Caki2 (cell line): Measurements from ENCODE around the gene ACTR5. TPM values are rescaled to one million over a fixed set of nuclear protein-coding genes. Genes with fewer than 3 reads are reported as not detected.

Experiments
- DNase-seq: peaks from one replicate; pipeline ENCODE4 v3.0.0-alpha.2; 2015; ENCODE audit warnings: low read depth
- in situ Hi-C: cut with HindIII; loops from 2 replicates; pipeline ENCODE4 v1.10.0; 2016; ENCODE audit warnings: low sequenced_read_pairs, low pct_unique_long_range_greater_than_20kb, mixed read lengths
- total RNA-seq: library from RNA; depleted of rRNA; stranded (reverse); fragments of >200 nt; shearing (Covaris generic); gene quantifications from 2 replicates; pipeline ENCODE4 v1.2.3, GENCODE V29; 2014; ENCODE audit warnings: low replicate concordance

The ACTR5 gene
- total RNA-seq, 1 experiment from 2014 or later, result 7.9 TPM

DNA sequence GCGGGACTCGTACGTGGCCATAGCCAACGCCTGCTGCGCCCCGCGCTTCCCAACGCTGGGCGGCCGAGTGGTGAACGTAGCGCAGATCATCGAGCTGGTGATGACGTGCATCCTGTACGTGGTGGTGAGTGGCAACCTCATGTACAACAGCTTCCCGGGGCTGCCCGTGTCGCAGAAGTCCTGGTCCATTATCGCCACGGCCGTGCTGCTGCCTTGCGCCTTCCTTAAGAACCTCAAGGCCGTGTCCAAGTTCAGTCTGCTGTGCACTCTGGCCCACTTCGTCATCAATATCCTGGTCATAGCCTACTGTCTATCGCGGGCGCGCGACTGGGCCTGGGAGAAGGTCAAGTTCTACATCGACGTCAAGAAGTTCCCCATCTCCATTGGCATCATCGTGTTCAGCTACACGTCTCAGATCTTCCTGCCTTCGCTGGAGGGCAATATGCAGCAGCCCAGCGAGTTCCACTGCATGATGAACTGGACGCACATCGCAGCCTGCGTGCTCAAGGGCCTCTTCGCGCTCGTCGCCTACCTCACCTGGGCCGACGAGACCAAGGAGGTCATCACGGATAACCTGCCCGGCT, 20.6 kb upstream of the ACTR5 start:
- in situ Hi-C loops, result no loop called here
- no peak for DNase-seq

DNA sequence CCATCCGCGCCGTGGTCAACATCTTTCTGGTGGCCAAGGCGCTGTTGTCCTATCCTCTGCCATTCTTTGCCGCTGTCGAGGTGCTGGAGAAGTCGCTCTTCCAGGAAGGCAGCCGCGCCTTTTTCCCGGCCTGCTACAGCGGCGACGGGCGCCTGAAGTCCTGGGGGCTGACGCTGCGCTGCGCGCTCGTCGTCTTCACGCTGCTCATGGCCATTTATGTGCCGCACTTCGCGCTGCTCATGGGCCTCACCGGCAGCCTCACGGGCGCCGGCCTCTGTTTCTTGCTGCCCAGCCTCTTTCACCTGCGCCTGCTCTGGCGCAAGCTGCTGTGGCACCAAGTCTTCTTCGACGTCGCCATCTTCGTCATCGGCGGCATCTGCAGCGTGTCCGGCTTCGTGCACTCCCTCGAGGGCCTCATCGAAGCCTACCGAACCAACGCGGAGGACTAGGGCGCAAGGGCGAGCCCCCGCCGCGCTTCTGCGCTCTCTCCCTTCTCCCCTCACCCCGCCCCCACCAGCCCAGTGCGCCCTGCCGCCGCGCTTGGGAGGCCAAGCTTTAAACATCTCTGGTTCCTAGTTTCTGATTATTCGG, 20.0 kb upstream of the ACTR5 start:
- in situ Hi-C loops, result no loop called here
- DNase-seq, result no peak

DNA sequence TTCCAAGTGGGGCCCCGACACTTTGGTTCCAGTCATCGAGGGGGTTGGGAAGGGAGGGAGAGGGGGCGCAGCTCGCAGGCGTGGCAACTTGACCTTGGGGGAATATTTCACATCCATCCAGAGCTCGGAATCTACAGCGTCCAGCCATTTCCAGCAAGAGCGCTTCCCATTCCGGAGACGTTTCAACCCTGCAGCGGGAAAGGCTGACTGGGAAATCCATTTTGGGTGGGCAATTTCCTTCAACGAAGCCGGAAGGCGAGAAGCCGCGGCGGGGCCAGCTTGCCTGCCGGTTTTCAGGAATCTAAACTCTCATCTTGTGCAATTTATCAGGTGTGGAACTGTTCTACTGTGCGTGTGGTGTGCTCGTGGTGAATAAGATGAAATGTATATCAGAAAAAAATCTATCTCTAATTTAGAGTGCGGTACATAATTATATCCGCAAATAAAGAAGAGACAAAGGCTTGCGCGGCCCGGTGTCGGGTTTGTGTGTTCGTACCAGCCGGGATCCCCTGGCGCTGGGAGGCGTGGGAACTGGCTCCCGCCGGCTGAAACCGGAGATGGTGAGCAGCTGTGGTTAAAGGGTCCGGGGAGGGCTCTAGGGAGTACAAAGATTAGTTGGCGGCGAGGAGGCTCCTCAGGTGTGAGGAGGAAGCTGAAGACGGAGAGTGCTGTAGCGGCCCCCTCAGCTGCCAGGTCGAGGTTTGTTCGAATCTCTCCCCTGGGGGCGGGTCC, 19.2 kb upstream of the ACTR5 start:
- in situ Hi-C loops, result no loop called here
- no peak for DNase-seq

DNA sequence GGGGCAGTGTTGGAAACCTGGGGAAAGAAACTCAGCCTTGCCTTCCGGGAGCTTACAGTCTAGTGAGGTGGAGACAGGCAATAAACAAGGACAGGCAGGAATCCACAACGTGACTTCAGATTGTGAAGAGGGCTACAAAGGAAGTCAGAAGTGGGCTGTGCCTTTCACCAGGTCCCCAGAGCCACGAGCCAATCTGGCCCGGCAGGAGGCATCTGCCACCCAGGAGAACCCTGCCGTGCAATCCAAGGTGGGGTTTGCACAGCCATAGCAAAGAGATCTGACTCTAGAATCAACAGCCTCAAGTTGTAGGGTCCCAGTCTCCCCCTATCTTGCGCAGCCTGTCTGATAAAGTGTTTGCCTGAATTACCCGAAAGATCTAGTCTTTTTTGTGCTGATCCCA, 18.5 kb upstream of the ACTR5 start:
- DNase-seq, result no peak
- in situ Hi-C loops, result no loop called here

DNA sequence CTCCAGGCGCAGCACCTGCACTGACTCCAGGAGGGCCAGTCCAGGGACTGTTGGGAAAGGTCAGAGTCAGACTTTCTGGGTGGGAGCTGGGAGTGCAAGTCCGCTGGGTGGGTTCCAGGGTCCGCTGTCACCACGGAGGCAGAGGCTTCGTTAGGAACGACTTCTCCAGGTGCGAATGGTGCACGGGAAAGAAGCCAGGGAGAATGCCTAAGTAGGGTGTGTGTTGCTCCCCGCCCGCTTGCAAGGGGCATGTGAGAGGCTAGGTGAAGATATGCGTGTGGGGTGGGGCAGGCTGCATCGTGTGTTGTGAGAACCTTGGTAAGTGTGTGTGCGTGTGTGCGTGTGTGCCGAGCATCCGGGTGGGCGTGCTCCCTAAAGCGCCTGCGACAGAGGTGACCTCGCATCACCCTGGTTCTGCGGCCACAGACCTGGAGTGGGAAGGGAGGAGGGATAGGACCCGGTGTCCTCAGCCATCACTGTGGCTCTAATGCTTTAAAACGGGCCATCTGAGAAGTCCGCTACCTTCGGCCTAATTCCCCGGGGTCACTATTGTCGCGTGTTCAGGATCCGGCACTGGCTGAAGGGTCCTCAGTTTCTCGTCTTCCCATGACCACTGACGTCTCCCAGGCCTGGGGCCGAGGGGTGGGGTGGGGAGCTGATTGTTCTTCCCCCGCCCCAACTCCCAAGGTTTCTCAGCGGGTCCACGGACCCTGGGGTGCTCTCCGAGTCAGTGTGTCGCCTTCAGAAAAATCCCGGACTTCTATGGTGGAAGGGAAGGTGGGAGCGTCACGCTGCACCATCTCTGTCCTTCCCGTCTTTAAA, 17.9 kb upstream of the ACTR5 start:
- DNase-seq, result no peak
- in situ Hi-C loops, result no loop called here

DNA sequence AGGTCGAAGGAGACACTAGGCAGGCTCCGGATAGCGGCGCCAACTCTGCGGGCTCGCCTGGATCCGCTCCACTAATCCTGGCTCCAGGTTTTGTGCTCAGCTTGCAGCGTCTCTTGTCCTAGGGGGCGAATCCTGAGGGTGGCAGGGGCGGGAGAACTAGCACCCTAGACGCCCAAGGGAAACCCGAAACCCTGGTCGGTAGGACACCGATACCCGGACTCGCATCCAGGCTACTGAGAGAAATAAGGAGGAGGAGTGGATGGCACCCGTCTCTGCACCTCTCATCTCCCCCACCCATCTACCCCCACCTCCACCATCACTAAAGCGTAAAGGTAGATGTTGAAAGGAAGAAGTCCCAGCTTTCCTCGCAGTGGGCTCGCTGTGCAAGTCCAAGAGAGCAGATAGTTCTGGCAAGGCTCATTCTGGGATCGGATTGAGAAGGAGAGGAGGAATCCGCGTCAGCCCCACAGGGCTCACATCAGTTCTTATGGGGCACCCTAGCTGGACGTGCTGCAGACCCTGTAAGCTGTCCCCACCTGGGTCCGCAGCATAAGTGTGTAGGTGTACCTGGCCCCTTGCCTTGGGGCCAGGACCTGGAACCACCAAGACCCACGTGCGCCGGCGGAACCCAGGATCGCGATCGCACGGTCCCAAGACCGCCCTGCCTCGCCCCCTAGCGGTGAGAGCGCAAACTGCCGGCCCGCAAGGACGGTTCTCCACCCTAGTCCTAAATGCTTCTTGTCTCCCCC, 17.1 kb upstream of the ACTR5 start:
- peak; percentile 67 for DNase-seq

DNA sequence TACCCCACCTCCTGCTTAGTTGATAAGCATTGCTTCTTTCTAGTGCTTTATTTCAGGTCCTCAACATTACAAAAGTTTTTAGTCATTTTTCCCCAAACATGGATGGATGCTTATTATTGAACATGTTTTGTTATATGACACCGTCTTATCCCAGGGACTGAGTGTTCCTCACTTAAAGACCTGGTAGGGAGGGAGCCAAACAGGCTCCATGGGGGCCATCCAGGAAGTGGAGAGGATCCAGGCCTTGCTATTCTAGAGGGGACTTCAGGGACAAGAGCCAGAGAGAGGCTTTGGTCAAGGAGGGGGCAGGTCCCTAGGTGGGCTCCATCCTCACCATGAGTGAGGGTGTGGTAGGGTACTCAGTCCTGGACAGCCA, 16.5 kb upstream of the ACTR5 start:
- in situ Hi-C loops, result no loop called here
- DNase-seq, result no peak

More for the DNA sequence above, 17.1 kb upstream of the ACTR5 start:
- in situ Hi-C loops, result no loop called here

DNA sequence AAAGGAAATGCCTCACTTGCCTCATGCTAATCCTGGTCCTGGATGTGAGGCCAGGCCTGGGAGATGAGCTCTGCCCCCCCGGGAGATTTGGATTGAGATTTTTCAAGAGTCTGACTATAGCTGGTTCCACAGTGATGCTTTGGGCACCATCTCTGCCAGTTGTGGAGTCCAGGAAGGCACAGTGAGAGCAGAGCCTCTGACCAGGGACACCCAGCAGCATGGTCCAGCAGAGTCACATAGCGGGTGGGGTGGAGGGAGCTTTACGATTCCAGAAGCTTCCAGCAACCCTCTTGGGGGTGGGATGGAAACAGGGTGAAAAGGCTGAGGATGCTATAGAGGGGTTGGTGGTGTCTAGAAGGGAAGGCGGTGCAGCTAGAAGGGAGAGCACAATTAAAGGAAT, 15.3 kb upstream of the ACTR5 start:
- in situ Hi-C loops, result no loop called here
- DNase-seq, result no peak

DNA sequence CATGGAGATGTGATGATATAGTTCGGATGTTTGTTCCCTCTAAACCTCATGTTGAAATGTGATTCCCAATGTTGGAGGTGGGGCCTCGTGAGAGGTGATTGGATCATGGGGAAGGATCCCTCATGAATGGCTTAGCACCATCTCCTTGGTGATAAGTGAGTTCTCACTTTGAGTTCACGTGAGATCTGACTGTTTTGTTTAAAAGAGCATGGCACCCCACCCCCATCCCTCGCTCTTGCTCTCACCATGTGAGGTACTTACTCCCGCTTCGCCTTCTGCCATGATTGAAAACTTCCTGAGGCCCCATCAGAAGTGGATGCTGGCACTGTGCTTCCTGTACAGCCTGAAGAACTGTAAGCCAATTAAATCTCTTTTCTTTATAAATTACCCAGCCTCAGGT, 13.1 kb upstream of the ACTR5 start:
- in situ Hi-C loops, result no loop called here
- no peak for DNase-seq

DNA sequence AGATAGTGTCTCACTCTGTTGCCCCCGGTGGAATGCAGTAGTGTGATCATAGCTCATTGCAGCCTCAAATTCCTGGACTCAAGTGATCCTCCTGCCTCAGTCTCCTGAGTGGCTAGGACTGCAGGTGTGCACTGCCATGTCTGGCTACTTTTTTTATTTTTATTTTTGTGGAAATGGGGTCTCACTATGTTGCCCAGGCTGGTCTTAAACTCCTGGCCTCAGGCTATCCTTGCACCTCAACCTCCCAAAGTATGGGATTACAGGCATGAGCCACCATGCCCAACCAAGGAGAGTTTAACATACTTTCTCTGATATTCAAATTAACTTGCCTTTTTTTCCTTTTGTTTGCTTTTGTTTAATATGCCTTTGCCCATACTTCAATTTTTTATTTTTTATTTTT, 10.4 kb upstream of the ACTR5 start:
- in situ Hi-C loops, result no loop called here
- no peak for DNase-seq

DNA sequence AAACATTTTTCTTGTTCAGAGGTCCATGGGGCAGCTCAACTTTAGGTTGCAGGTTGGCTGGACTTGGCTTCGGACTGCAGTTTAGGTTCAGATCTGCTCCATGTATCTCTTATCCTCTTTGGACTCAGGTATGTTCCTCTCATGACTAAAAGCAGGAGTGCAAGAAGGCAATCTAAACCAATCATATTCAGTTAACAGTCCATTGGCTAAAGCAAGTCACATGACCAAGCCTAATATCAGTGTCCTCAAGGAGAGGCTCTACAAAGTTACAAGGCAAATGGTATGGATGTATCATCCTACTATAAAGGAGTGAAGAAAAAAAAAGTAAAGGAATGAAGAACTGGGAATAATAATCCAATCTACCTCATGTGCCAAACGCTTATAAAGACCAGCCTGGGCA, 2.5 kb upstream of the ACTR5 start:
- in situ Hi-C loops, result no loop called here
- DNase-seq, result peak; percentile 12

DNA sequence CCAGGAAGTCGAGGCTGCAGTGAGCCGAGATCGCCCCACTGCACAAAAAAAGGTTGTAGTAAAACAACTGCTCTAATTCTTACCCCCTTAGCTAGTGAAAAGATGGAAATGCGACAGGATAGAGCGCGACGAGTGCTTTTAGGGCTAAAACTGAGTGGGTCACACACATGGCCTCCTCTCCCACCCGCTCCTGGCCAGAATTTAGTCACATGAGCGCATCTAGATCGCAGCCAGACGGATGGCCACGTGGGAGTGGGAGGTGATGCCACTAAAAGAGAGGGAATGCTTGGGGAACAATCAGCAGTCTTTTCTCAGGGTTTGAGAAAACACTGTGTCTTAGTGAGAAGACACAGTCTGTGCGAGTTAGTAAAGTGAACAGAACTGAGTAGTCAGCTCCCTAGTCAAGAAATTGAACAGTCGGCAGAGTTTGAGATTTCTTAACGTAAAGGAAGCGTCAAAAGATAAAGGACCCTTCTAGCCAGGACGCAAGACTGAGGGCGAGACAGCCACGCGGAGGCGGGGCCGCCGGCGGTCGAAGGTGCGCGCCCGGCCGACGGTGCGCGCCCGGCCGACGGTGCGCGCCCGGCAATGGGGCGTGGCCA, 664 bp upstream of the ACTR5 start:
- in situ Hi-C loops, result no loop called here
- DNase-seq, result no peak

DNA sequence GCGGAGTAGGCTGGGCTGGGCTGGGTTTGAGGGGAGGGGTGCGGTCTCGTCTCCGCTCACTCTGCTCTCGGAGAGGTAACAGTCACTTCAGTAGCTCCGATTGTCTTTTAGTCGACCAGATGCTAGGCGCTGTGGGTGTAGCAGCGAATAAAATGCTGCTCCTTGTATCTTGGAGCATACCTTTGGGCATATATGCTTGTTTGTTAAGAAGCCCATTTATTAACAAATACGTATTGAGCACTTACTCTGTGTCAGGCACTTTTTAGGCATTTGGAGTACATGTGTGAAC, 545 bp downstream of the ACTR5 start:
- no peak for DNase-seq
- in situ Hi-C loops, result no loop called here

DNA sequence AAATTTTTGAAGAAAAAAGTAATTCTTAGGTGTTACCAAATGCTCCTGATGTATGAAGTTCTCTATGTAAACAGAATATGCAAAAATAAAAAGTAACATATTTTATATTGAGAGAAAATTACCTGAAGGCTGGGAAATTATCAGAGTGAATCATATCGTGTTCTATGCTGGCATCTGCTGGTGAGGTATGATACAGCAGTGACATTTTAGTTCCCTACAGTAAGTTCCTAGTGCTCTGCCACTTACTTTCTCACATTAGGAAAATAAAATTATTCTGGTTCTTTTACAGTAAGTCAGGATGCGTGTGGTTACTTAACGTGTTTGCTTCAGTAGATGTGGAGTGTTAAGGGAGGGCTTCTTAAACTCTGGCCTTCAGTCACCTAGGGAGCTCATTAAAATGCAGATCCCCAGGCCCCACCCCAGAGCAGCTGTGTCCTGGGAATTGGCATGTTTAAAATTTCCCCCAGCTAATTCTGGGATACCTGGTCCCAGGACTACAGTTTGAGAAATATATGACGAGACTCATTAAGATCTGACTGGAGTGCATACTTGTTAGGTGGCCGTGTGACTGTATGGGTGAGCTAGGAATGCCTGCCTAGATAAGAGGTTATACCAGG, 3.2 kb downstream of the ACTR5 start:
- DNase-seq, result peak; percentile 31
- in situ Hi-C loops, result no loop called here

DNA sequence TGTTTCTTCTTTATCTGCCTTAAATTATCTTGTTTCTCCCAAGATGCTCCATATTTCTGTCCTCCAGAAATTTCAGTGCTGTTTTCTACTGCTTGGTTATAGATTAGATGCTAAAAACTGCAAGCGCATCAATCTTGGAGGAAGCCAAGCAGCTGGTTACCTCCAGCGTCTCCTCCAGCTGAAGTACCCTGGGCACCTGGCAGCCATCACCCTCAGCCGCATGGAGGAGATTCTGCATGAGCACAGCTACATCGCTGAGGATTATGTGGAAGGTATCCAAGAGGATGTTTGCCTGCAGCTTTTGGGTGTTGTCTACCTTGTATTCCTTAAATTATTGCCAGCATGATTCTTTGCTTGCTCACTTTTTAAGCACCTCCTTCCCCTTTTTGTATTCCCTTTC, 3.8 kb downstream of the ACTR5 start:
- no peak for DNase-seq
- in situ Hi-C loops, result no loop called here

DNA sequence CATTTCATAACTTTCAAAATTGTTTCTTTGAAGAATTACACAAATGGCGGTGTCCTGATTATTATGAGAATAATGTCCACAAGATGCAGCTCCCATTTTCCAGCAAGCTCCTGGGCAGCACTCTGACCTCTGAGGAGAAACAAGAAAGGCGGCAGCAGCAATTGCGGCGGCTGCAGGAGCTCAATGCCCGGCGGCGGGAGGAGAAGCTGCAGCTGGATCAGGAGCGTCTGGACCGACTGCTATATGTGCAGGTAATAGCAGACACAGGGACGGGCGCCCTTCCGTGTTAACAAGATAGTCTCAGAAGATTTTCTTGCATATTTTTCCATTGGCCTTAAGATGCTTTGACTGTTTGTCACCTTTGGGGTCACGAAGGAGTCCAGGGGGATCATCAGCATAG, 6.7 kb downstream of the ACTR5 start:
- in situ Hi-C loops, result no loop called here
- DNase-seq, result no peak

DNA sequence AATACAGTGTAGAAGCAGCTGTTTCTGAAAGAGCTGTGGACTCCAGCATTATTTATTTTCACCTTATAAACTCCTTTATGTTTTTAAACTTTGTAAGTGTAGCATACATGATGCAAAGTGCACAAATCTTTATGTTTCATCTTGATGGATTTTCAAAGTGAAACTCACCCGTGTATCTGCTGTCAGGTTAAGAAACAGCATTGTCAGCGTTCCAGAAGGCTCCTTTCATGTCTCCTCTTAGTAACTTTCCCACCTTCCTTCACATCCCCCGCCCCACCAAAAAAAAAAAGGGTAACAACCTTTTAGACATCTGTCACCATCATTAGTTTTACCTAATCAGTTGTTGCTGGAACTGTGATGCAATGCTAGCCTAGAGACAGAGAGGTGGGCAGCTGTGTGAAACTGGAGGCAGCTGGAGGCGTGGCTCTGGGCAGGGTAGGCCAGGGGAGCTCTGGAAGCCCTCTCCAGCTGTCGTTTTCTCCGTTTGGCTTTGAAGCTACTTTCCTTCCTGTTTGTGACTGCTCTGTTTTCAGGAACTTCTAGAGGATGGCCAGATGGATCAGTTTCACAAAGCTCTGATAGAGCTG, 7.2 kb downstream of the ACTR5 start:
- in situ Hi-C loops, result no loop called here
- DNase-seq, result no peak
